WERI-Rb-1 (cell line): ENCODE results near the gene GNB1L.

Experiments
- DNase-seq: peaks from one replicate; pipeline ENCODE4 v3.0.0-alpha.2; 2020
- H3K27ac ChIP-seq: fragments of 250-450 bp; sonication (Bioruptor Pico); 2 replicates; pipeline ENCODE4 v1.5.1; 2020; ENCODE audit warnings: mild to moderate bottlenecking, moderate library complexity
- H3K27me3 ChIP-seq: fragments of 250-450 bp; sonication (Bioruptor Pico); 2 replicates; pipeline ENCODE4 v1.5.1; 2021; ENCODE audit warnings: mild to moderate bottlenecking, low read depth, moderate library complexity; ENCODE audit not compliant: insufficient read depth, severe bottlenecking
- H3K36me3 ChIP-seq: fragments of 250-450 bp; sonication (Bioruptor Pico); 2 replicates; pipeline ENCODE4 v1.5.1; 2020; ENCODE audit warnings: mild to moderate bottlenecking, moderate library complexity
- H3K4me3 ChIP-seq: 2 replicates; pipeline ENCODE4 v1.5.1; 2011; ENCODE audit warnings: low read depth, mild to moderate bottlenecking, control low read depth, low read length
- H3K9me3 ChIP-seq: fragments of 250-450 bp; sonication (Bioruptor Pico); 2 replicates; pipeline ENCODE4 v1.5.1; 2021; ENCODE audit warnings: mild to moderate bottlenecking, moderate library complexity; ENCODE audit not compliant: severe bottlenecking
- TF ChIP-seq, protein P1 (sequence below): IDR thresholded peaks from 2 replicates; pipeline ENCODE4 v1.5.1; 2011; ENCODE audit warnings: low read depth, mild to moderate bottlenecking, control low read depth, inconsistent platforms, low read length

The GNB1L gene

DNA sequence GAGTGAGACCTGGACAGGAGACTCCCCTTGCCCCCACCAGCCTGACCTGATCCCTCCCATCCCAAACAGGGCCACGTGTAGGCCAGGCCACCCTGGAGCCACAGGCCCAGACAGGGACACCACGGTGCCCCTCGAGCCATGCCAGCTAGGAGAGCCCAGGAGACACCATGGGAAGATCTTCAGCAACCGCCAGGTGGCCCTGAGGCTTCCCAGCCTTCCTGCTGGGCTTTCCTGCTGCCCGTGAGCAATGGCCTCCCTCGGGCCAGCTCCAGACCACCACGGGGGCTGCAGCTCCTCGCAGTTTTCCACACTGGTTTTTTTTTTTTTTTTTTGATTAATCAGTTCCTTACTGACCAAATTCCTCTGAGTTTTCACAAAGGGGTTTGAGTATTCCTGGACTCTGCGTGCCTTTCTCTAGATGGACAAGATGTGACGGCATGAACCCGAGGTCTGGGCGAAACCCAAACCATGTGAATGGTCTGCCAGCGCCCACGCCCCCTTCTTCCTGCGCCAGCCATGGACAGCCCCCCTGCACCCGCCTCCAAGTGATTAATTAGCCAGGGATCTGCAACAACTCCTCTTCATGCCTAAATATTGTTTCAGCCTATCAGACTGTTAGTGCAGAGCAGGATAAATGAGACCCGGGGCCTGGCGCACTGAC, 53.2 kb downstream of the GNB1L start:
- Histone ChIP-seq H3K4me3 (no peak overlapping the region), H3K36me3 (no peaks in the 10 kb centered on the region), H3K27me3 (no peaks in the 10 kb centered on the region), H3K9me3 (no peaks in the 10 kb centered on the region), H3K27ac (no peak overlapping the region)
- DNase-seq, result no peak
- TF ChIP-seq, protein P1, sequence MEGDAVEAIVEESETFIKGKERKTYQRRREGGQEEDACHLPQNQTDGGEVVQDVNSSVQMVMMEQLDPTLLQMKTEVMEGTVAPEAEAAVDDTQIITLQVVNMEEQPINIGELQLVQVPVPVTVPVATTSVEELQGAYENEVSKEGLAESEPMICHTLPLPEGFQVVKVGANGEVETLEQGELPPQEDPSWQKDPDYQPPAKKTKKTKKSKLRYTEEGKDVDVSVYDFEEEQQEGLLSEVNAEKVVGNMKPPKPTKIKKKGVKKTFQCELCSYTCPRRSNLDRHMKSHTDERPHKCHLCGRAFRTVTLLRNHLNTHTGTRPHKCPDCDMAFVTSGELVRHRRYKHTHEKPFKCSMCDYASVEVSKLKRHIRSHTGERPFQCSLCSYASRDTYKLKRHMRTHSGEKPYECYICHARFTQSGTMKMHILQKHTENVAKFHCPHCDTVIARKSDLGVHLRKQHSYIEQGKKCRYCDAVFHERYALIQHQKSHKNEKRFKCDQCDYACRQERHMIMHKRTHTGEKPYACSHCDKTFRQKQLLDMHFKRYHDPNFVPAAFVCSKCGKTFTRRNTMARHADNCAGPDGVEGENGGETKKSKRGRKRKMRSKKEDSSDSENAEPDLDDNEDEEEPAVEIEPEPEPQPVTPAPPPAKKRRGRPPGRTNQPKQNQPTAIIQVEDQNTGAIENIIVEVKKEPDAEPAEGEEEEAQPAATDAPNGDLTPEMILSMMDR, result no peak

DNA sequence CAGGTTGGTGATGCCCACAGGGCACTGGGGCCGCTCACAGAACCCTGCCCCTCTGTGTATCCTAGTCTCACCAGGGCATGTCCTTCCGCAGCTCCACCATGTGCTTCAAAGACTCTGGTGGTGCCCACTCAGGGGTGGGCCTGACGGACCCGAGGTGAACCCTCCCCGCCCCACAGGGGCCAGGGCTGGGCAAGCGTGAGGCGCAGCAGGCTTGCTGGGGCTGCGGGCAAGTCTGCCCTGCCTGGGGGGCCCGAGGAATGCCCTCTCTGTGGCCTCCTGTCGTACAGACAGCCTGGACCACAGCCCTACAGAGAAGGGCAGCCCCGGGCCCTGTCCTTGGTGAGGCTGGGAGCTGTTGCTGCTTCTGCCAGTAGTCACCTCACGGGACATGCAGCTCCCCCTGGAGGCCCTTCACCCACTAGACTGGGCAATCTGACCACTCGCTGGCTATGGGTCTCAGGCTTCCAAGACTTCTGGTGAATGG, 53.9 kb downstream of the GNB1L start:
- DNase-seq, result peak; percentile 70

DNA sequence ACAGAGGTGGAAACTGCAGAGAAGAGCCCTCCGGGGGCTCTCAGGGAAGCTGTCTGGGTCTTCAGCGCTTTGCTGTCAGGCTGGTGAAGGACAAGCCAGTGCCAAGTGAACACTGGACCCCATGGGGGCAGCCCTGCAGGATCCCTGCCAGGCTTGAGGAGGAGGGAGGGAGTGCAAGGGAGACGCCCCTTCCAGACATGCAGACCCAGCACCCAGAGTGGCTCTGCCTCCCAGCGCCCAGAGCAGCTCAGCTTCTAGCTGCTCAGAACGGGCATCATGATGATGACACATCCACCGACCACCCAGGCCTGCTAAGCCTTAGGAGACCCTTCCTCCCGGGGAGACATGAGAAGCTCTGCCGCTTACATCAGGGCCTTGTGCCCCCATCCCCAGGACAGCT, 54.4 kb downstream of the GNB1L start:
- Histone ChIP-seq H3K4me3 (no peak overlapping the region), H3K27ac (no peak overlapping the region; the same call in 1 of the 2 replicates), H3K36me3 (no peaks in the 10 kb centered on the region), H3K9me3 (no peaks in the 10 kb centered on the region), H3K27me3 (no peaks in the 10 kb centered on the region)
- no peak for DNase-seq
- TF ChIP-seq, protein P1, result no peak

More for the DNA sequence above, 53.9 kb downstream of the GNB1L start:
- Histone ChIP-seq H3K27me3 (no peaks in the 10 kb centered on the region), H3K9me3 (no peaks in the 10 kb centered on the region), H3K4me3 (no peak overlapping the region), H3K36me3 (no peaks in the 10 kb centered on the region), H3K27ac (no peak overlapping the region)
- TF ChIP-seq, protein P1, result peak; percentile 82

DNA sequence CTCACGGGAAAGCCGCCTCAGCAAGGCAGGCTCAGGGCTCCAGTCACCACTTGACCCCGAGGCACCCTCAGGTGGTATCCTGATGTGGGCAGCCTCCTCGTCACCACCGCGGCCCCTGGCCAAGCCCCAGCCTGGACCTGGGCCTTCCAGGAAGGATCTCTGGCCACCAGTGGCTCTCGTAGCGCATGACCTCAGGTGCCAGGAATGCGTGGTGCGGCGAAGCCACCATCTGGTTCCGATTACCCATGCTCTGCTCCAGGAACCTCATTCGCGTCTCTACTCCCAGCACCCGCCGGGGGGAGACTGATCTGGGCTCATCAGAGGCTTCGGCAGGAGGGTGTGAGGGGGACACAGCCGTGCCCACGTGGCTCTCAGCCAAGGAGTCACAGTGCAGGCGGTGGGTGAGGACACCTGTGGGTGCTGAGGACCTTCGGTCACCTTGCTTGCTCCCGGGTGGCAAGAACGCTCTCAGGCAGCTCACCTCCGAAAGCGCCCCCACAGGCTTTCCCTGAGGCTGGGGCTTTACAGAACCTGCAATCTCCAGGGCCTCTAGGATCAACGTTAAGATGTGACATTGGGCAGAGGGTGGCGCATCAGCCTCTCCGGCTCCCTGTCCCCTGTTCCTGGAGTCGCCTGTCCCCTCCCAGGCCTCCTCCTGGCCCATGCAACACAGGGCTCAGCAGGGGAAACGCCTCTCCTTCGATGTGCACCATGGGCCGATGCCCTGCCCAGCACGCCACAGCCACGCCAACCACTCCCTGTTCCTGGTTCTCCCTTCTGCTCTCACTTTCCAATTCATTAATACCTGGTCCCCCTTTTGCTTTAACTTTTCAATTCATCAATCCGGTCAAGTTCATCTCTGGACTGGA, 55.1 kb downstream of the GNB1L start:
- Histone ChIP-seq H3K4me3 (no peak overlapping the region), H3K36me3 (no peaks in the 10 kb centered on the region), H3K27ac (peak overlapping the region; percentile 76), H3K27me3 (no peaks in the 10 kb centered on the region), H3K9me3 (no peaks in the 10 kb centered on the region)
- TF ChIP-seq, protein P1, result peak; percentile 18; the same call in 1 of the 2 replicates
- peak; percentile 88 for DNase-seq

DNA sequence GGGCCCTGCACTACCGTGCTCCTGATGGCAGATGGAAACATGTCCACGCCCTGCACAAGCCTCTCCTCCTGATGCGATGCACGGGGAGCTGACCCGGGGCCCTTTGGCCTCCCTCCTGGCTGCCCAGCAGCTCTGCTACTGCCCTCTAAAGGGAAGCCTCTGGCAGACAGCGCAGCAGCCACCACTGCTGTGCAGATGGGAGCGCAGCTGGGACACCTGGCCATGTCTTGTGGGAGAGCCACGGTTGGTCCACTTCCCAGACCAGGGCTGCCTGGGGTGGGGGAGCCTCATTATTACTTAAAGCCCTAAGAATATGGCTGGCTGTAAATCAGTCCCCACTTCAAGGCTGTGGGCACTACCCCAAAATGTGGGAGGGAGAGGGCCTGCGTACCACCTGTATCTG, 55.8 kb downstream of the GNB1L start:
- no peaks in the 10 kb centered on the region for H3K36me3 ChIP-seq
- H3K27ac ChIP-seq, result peak overlapping the region; percentile 76
- no peak overlapping the region for H3K4me3 ChIP-seq
- H3K27me3 ChIP-seq, result no peaks in the 10 kb centered on the region
- TF ChIP-seq, protein P1, result peak; percentile 47
- H3K9me3 ChIP-seq, result no peaks in the 10 kb centered on the region
- peak; percentile 59 for DNase-seq
